Lower leg skin (tissue), 4 donors: ENCODE data around the gene SMG6. TPM values are rescaled to one million over a fixed set of nuclear protein-coding genes. Genes with fewer than 3 reads are reported as not detected.

Experiments used
- DNase-seq, 2 donors: peaks; one replicate each; pipeline ENCODE4 v3.0.0-alpha.2; 2019; ENCODE audit warnings: low spot score in 2 of 2
- H3K4me3 ChIP-seq: fragments of 200-600 bp; sonication (generic); 2 replicates; pipeline ENCODE4 v1.5.1; 2017; ENCODE audit warnings: mild to moderate bottlenecking, low read depth; ENCODE audit not compliant: poor library complexity, severe bottlenecking
- CTCF ChIP-seq, 3 donors: fragments of 450-650 bp; IDR thresholded peaks; one replicate each; pipeline ENCODE4 v1.5.1; 2016; ENCODE audit warnings: antibody characterized with exemption in 3 of 3, mild to moderate bottlenecking in 3 of 3, moderate library complexity in 2 of 3
- POLR2A ChIP-seq, 2 donors: fragments of 450-650 bp; IDR thresholded peaks; one replicate each; pipeline ENCODE4 v1.6.1; 2016 to 2017; ENCODE audit warnings: antibody characterized with exemption in 2 of 2, mild to moderate bottlenecking in 1 of 2, moderate library complexity in 1 of 2
- WGBS, 2 donors: methylation state at CpG; one replicate each; pipeline ENCODE4 v1.1.5; 2018; 5-methylcytosine and 5-hydroxymethylcytosine counted together
- intact Hi-C: fragments of 100-400 bp; cut with DNase I; formaldehyde crosslinking; loops from one replicate; pipeline ENCODE4 v1.15.0; 2023; ENCODE audit warnings: low total_unique reads
- total RNA-seq, 4 donors: library from RNA; depleted of rRNA; stranded (reverse); fragments of >200 nt; gene quantifications; one replicate each; pipeline ENCODE4 v1.1.0, GENCODE V29; 2016

The SMG6 gene
- total RNA-seq, 4 donors from 2014 or later, result 22.5 to 54.6 (median 29.5) TPM

- no peak for DNase-seq
- no peak for TF ChIP-seq POLR2A (IDR thresholded peaks at IDR 0.05)
- no peak for TF ChIP-seq CTCF (IDR thresholded peaks at IDR 0.05)
- H3K4me3 ChIP-seq, result no peak overlapping the region
- WGBS, 2 donors, result 71 to 74% methylated on average over 5 of the region's 5 CpGs
- intact Hi-C loops, result loop anchor here (5.0 kb wide), 1 partner anchor 180 kb away; no protein-coding TSS in a partner anchor
Observed at GRCh38 chr17:2241823-2242222, 61.8 kb downstream of the SMG6 start.

GRCh38 chr17:2240541-2240940 lies 63.0 kb downstream of the SMG6 start:
- 59 to 61% methylated on average over 13 of the region's 13 CpGs for WGBS, 2 donors
- H3K4me3 ChIP-seq, result no peak overlapping the region
- intact Hi-C loops, result loop anchor here (5.0 kb wide), 1 partner anchor 178 kb away; no protein-coding TSS in a partner anchor
- no peak for TF ChIP-seq POLR2A (IDR thresholded peaks at IDR 0.05)
- TF ChIP-seq CTCF (IDR thresholded peaks at IDR 0.05), result no peak
- DNase-seq, result no peak

GRCh38 chr17:2239882-2240430 lies 63.6 kb downstream of the SMG6 start:
- TF ChIP-seq POLR2A (IDR thresholded peaks at IDR 0.05), result no peak
- TF ChIP-seq CTCF (IDR thresholded peaks at IDR 0.05), result no peak
- intact Hi-C loops, result loop anchor here (5.0 kb wide), 2 partner anchors 68 to 178 kb away; no protein-coding TSS in a partner anchor
- H3K4me3 ChIP-seq, result no peak overlapping the region
- peak; percentile 77 to 90 for DNase-seq
- 31 to 39% methylated on average over 10 of the region's 10 CpGs for WGBS, 2 donors

GRCh38 chr17:2239170-2239551 lies 64.4 kb downstream of the SMG6 start:
- no peak for DNase-seq
- TF ChIP-seq POLR2A (IDR thresholded peaks at IDR 0.05) (no peak), CTCF (IDR thresholded peaks at IDR 0.05) (no peak)
- WGBS, 2 donors, result 74 to 75% methylated on average over 2 of the region's 2 CpGs
- intact Hi-C loops, result loop anchor here (5.0 kb wide), 1 partner anchor 67 kb away; no protein-coding TSS in a partner anchor
- H3K4me3 ChIP-seq, result no peak overlapping the region

- DNase-seq, result peak in 1 of 2 donors; percentile 51
- 56 to 71% methylated on average over 15 of the region's 15 CpGs for WGBS, 2 donors
- no peak for TF ChIP-seq POLR2A (IDR thresholded peaks at IDR 0.05)
- intact Hi-C loops, result loop anchor here (5.0 kb wide), 1 partner anchor 66 kb away; no protein-coding TSS in a partner anchor
- H3K4me3 ChIP-seq, result no peak overlapping the region
Observed at GRCh38 chr17:2238432-2239169, 65.0 kb downstream of the SMG6 start.

- intact Hi-C loops, result loop anchor here (5.0 kb wide), 1 partner anchor 66 kb away; no protein-coding TSS in a partner anchor
- H3K4me3 ChIP-seq, result no peak overlapping the region
- TF ChIP-seq POLR2A (IDR thresholded peaks at IDR 0.05) (no peak), CTCF (IDR thresholded peaks at IDR 0.05) (no peak)
- no peak for DNase-seq
- 40 to 47% methylated on average over 3 of the region's 3 CpGs for WGBS, 2 donors
Observed at GRCh38 chr17:2237950-2238349, 65.6 kb downstream of the SMG6 start.
